ENCODE data around the gene RANGAP1.

The RANGAP1 gene

DNA sequence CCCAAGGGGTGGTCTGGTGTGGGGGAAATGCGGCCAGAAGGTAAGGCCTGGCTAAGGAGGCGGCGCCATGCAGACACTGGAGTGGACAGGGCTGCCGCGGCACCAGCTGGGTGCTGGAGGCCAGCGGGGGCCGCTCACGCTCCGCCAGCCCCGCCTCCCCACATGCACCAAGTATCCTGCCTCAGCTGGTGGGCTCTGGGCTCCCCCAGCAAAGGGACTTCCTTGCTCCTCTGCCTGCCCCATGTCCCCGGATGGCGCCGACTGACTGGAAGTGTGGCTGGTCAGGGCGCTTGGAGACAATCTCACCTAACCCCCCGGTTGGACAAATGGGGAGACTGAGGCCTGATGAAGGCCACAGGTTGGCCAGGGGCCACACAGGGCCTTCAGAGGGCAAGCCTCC is 37.7 kb downstream of the RANGAP1 start:
- H3K27me3 ChIP-seq (ENCODE audit: control insufficient read depth in 2 of 2, insufficient read depth in 2 of 2, low read length in 2 of 2), result no peaks in the 10 kb centered on the region
- H3K9me3 ChIP-seq (ENCODE audit: control insufficient read depth in 2 of 2, low read length in 2 of 2), result no peaks in the 10 kb centered on the region
- no peak overlapping the region for H3K9ac ChIP-seq (ENCODE audit: low read depth in 1 of 2, low read length in 2 of 2)
- no peak overlapping the region for H3K4me3 ChIP-seq (ENCODE audit: low read length in 2 of 2)
- peaks cover 57 to 68% of the 10 kb centered on the region in 2 donors for H3K36me3 ChIP-seq (ENCODE audit: control insufficient read depth in 2 of 2, insufficient read depth in 2 of 2, low read length in 2 of 2)
- no peak overlapping the region for H3K27ac ChIP-seq (ENCODE audit: low read depth in 2 of 2, low read length in 2 of 2)
- no peaks in the 10 kb centered on the region for H3K4me1 ChIP-seq (ENCODE audit: control insufficient read depth in 2 of 2, insufficient read depth in 2 of 2, low read length in 2 of 2)

DNA sequence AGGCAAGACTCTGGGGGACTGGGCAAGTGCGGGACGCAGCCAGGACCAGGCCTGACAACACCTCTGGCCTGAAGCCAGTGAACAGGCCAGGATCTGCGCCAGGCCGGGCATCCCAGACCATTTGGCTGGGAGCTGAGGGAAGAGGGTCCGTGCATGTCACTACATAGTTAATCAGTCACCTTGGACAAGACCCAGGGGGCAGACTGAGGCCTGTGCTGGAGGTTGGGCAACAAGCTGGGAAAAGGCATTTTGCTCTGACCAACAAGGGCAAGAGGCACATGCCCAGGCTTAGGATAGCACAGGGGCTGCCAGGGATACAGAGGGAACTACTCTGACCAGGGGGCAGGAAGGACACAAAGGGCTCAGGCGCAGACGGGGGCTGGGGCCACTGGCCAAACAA is 38.3 kb downstream of the RANGAP1 start:
- Histone ChIP-seq H3K4me1 (ENCODE audit: control insufficient read depth in 2 of 2, insufficient read depth in 2 of 2, low read length in 2 of 2) (no peaks in the 10 kb centered on the region), H3K9me3 (ENCODE audit: control insufficient read depth in 2 of 2, low read length in 2 of 2) (no peaks in the 10 kb centered on the region), H3K27me3 (ENCODE audit: control insufficient read depth in 2 of 2, insufficient read depth in 2 of 2, low read length in 2 of 2) (no peaks in the 10 kb centered on the region), H3K4me3 (ENCODE audit: low read length in 2 of 2) (no peak overlapping the region), H3K36me3 (ENCODE audit: control insufficient read depth in 2 of 2, insufficient read depth in 2 of 2, low read length in 2 of 2) (peaks cover 53 to 63% of the 10 kb centered on the region in 2 donors), H3K9ac (ENCODE audit: low read depth in 1 of 2, low read length in 2 of 2) (no peak overlapping the region), H3K27ac (ENCODE audit: low read depth in 2 of 2, low read length in 2 of 2) (no peak overlapping the region)

DNA sequence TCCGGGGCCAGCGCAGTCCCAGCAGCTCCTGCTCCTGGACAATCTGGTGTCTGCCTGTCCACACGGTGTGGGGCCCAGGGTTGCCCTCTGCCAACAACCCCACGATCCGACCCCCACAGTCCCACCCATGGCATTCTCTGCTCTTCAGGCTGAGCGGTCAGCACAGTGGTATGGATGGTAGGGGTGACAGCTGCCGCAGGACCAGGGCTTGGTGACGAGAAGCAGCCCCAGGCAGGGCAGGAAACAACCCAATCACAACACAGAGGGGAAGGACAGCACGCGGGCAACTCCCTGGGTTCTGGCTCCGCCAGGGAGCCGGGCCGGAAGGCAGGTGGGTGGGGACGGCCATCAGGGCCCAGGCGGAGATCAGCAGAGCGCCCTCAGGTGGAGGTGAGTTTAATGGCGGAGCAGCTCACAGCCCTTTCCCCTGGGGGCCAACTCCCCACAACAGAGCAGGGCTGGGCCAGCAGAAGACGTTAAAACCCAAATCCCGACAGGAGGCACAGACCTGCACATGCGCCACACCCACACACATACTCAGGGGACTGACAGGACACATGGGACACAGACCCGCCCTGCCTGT is 40.0 kb downstream of the RANGAP1 start:
- peaks cover 48 to 50% of the 10 kb centered on the region in 2 donors for H3K36me3 ChIP-seq (ENCODE audit: control insufficient read depth in 2 of 2, insufficient read depth in 2 of 2, low read length in 2 of 2)
- no peaks in the 10 kb centered on the region for H3K9me3 ChIP-seq (ENCODE audit: control insufficient read depth in 2 of 2, low read length in 2 of 2)
- no peaks in the 10 kb centered on the region for H3K27me3 ChIP-seq (ENCODE audit: control insufficient read depth in 2 of 2, insufficient read depth in 2 of 2, low read length in 2 of 2)
- no peaks in the 10 kb centered on the region for H3K4me1 ChIP-seq (ENCODE audit: control insufficient read depth in 2 of 2, insufficient read depth in 2 of 2, low read length in 2 of 2)
- H3K9ac ChIP-seq (ENCODE audit: low read depth in 1 of 2, low read length in 2 of 2), result no peak overlapping the region
- H3K4me3 ChIP-seq (ENCODE audit: low read length in 2 of 2), result no peak overlapping the region
- no peak overlapping the region for H3K27ac ChIP-seq (ENCODE audit: low read depth in 2 of 2, low read length in 2 of 2)

DNA sequence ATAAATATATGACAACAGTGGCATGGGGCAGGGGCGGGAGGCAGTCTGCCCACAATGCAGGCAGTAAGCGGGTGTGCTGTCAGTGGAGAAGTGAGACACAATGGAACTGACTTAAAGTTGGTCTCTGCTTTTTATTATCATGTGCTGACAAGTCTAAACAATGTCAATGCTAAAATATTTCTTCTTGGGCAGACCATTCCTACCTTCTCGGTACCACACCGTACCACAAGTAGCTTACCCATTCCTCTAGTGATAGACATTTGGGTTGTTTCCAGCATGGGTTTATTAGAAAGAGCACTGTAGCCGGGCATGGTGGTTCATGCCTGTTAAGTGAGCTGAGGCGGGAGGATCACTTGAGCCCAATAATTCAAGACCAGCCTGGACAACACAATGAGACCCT is 42.6 kb downstream of the RANGAP1 start:
- H3K36me3 ChIP-seq (ENCODE audit: control insufficient read depth in 2 of 2, insufficient read depth in 2 of 2, low read length in 2 of 2), result peaks cover 22 to 23% of the 10 kb centered on the region in 2 donors
- H3K27me3 ChIP-seq (ENCODE audit: control insufficient read depth in 2 of 2, insufficient read depth in 2 of 2, low read length in 2 of 2), result no peaks in the 10 kb centered on the region
- no peaks in the 10 kb centered on the region for H3K9me3 ChIP-seq (ENCODE audit: control insufficient read depth in 2 of 2, low read length in 2 of 2)
- H3K4me1 ChIP-seq (ENCODE audit: control insufficient read depth in 2 of 2, insufficient read depth in 2 of 2, low read length in 2 of 2), result no peaks in the 10 kb centered on the region
- no peak overlapping the region for H3K4me3 ChIP-seq (ENCODE audit: low read length in 2 of 2)
- no peak overlapping the region for H3K27ac ChIP-seq (ENCODE audit: low read depth in 2 of 2, low read length in 2 of 2)
- no peak overlapping the region for H3K9ac ChIP-seq (ENCODE audit: low read depth in 1 of 2, low read length in 2 of 2)

DNA sequence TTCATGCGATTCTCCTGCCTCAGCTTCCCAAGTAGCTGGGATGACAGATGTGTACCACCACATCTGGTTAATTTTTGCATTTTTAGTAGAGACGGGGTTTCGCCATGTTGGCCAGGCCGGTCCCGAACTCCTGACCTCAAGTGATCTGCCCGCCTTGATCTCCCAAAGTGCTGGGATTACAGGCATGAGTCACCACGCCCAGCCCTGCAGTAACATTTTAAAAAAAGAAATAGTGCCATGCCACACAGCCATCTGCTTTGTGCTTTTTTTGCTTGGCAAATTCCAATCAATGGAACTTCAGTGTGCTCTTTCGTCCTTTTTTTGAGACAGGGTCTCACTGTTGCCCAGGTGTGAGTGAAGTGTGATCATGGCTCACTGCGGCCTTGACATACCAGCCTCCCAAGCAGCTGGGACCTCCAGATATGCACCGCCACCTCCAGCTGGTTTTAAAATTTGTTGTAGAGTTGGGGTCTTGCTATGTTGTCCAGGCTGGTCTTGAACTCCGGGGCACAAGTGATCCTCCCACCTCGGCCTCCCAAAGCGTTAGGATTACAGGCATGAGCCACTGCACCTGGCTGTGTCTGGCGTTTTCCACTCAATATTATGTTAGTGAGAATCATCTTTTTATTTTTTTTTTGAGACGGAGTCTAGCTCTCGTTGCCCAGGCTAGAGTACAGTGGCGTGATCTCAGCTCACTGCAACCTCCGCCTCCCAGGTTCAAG is 43.4 kb downstream of the RANGAP1 start:
- H3K27ac ChIP-seq (ENCODE audit: low read depth in 2 of 2, low read length in 2 of 2), result no peak overlapping the region

DNA sequence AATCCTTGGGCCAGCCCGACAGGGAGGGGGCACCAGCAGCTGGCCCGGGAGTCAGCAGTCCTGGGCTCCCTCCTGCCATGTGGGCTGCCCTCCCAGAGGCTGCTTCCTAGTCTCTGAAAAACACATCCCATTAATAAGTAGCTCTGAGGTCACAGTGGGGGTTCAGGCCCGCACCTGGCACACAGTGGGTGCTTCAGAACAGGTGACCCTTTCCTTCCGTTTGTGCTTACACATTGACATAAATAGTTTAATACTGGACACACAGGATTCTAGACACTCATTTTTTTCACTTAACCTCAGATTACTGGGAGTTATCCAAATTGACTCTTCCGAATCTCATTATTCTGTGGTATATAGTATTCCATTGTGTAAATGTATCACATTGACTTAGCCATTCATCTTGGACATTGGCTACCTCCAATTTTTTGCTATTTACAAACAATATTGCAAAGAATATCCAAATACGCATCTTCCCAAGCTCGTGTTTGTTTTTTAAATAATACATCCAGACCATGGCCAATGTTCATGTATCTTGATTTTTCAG is 44.8 kb downstream of the RANGAP1 start:
- Histone ChIP-seq H3K4me1 (ENCODE audit: control insufficient read depth in 2 of 2, insufficient read depth in 2 of 2, low read length in 2 of 2) (peaks cover 10 to 11% of the 10 kb centered on the region in 2 donors), H3K27me3 (ENCODE audit: control insufficient read depth in 2 of 2, insufficient read depth in 2 of 2, low read length in 2 of 2) (no peaks in the 10 kb centered on the region), H3K4me3 (ENCODE audit: low read length in 2 of 2) (no peak overlapping the region), H3K9ac (ENCODE audit: low read depth in 1 of 2, low read length in 2 of 2) (no peak overlapping the region), H3K27ac (ENCODE audit: low read depth in 2 of 2, low read length in 2 of 2) (no peak overlapping the region), H3K9me3 (ENCODE audit: control insufficient read depth in 2 of 2, low read length in 2 of 2) (no peaks in the 10 kb centered on the region), H3K36me3 (ENCODE audit: control insufficient read depth in 2 of 2, insufficient read depth in 2 of 2, low read length in 2 of 2) (peaks cover 8% of the 10 kb centered on the region in 2 donors)

More for the DNA sequence above, 43.4 kb downstream of the RANGAP1 start:
- Histone ChIP-seq H3K4me1 (ENCODE audit: control insufficient read depth in 2 of 2, insufficient read depth in 2 of 2, low read length in 2 of 2) (peaks cover 2 to 4% of the 10 kb centered on the region in 2 donors), H3K9me3 (ENCODE audit: control insufficient read depth in 2 of 2, low read length in 2 of 2) (no peaks in the 10 kb centered on the region), H3K36me3 (ENCODE audit: control insufficient read depth in 2 of 2, insufficient read depth in 2 of 2, low read length in 2 of 2) (peaks cover 14 to 19% of the 10 kb centered on the region in 2 donors), H3K27me3 (ENCODE audit: control insufficient read depth in 2 of 2, insufficient read depth in 2 of 2, low read length in 2 of 2) (no peaks in the 10 kb centered on the region), H3K4me3 (ENCODE audit: low read length in 2 of 2) (no peak overlapping the region), H3K9ac (ENCODE audit: low read depth in 1 of 2, low read length in 2 of 2) (no peak overlapping the region)

DNA sequence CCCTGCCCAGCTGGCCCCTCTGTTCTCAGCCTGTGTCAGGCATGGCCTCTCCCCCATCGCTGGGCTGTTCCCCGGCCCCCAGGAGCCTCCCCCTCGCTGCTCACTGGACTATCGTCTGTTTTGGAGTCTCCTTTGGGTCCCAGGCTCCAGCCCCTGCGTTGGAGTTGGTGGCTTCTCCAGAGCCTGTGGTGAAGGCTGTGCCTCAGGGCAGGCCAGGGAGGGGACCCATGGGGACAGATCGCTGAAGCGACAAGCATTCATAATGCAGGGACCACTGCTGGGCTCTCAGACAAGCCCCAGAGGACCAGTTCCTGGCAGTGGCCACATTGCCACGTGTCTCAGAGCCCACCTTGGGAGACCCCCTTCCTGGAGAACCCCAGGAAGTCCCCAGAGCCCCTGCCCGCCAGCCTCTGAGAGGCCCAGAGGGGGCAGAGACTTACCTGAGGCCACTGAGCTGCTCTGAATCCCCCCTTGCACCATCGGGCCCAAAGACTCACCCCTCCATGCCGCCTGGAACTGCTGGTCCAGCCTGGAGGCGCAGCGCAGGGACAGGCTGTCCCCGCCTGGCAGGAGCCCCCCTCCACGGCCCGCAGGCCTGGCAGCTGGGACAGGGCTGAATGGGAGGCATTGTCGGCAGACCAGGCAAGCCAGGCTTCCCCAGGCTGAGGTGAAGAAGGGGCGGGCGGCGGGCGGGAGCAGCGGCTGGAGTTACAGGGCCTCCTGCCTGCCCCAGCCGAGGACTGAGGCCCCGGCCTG is 45.4 kb downstream of the RANGAP1 start, which contains the start of gene CHADL:
Gene CHADL (minus strand): TSS at position 555 of the 756 bp plus-strand sequence. CDS start 50 bp downstream, at position 505.
- Histone ChIP-seq H3K4me3 (ENCODE audit: low read length in 2 of 2) (no peak within 1 kb of the TSS), H3K9me3 (ENCODE audit: control insufficient read depth in 2 of 2, low read length in 2 of 2) (no peaks in the 10 kb centered on the region)

DNA sequence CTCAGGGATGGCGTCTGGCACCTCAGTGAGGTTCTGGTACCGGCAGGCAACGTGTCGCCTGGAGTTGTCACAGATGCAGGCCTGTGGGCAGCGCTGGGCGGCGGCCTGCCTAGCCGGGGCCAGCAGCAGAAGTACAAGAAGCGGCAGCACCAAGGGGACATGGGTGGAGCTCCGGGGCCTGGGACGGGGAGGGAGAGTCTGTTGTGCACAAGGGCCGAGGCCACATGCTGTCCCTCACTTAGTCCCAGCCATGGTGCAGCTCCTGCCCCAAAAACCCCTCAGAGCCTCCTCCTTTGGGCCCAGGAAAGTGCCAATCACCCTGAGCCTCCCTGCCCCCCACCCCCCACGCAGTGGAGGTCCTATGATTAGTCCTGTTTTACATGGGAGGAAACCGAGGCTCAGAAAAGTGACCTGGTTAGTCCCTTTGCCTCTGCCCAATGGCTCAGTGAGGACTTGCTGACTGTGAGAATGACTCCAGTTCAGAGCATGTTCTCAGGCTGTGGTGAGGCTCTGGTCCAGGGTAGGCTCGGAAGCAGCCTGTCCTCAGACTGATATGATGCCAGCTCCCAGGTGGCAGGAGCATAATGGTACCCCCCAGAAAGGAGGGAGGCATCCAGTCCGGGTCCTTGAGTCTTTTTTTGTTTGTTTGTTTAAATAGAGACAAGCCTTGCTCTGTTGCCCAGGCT is 46.4 kb downstream of the RANGAP1 start:
- no peaks in the 10 kb centered on the region for H3K36me3 ChIP-seq (ENCODE audit: control insufficient read depth in 2 of 2, insufficient read depth in 2 of 2, low read length in 2 of 2)
- no peak overlapping the region for H3K27ac ChIP-seq (ENCODE audit: low read depth in 2 of 2, low read length in 2 of 2)
- H3K9ac ChIP-seq (ENCODE audit: low read depth in 1 of 2, low read length in 2 of 2), result no peak overlapping the region
- peaks cover 10 to 11% of the 10 kb centered on the region in 2 donors for H3K4me1 ChIP-seq (ENCODE audit: control insufficient read depth in 2 of 2, insufficient read depth in 2 of 2, low read length in 2 of 2)
- H3K9me3 ChIP-seq (ENCODE audit: control insufficient read depth in 2 of 2, low read length in 2 of 2), result no peaks in the 10 kb centered on the region
- H3K27me3 ChIP-seq (ENCODE audit: control insufficient read depth in 2 of 2, insufficient read depth in 2 of 2, low read length in 2 of 2), result no peaks in the 10 kb centered on the region
- no peak overlapping the region for H3K4me3 ChIP-seq (ENCODE audit: low read length in 2 of 2)

More for the DNA sequence above, 45.4 kb downstream of the RANGAP1 start, which contains the start of gene CHADL:
- no peak within 1 kb of the TSS for H3K27ac ChIP-seq (ENCODE audit: low read depth in 2 of 2, low read length in 2 of 2)
- H3K4me1 ChIP-seq (ENCODE audit: control insufficient read depth in 2 of 2, insufficient read depth in 2 of 2, low read length in 2 of 2), result peaks cover 10 to 11% of the 10 kb centered on the region in 2 donors
- no peak within 1 kb of the TSS for H3K9ac ChIP-seq (ENCODE audit: low read depth in 1 of 2, low read length in 2 of 2)
- H3K27me3 ChIP-seq (ENCODE audit: control insufficient read depth in 2 of 2, insufficient read depth in 2 of 2, low read length in 2 of 2), result no peaks in the 10 kb centered on the region
- H3K36me3 ChIP-seq (ENCODE audit: control insufficient read depth in 2 of 2, insufficient read depth in 2 of 2, low read length in 2 of 2), result peaks cover 2 to 3% of the 10 kb centered on the region in 2 donors

DNA sequence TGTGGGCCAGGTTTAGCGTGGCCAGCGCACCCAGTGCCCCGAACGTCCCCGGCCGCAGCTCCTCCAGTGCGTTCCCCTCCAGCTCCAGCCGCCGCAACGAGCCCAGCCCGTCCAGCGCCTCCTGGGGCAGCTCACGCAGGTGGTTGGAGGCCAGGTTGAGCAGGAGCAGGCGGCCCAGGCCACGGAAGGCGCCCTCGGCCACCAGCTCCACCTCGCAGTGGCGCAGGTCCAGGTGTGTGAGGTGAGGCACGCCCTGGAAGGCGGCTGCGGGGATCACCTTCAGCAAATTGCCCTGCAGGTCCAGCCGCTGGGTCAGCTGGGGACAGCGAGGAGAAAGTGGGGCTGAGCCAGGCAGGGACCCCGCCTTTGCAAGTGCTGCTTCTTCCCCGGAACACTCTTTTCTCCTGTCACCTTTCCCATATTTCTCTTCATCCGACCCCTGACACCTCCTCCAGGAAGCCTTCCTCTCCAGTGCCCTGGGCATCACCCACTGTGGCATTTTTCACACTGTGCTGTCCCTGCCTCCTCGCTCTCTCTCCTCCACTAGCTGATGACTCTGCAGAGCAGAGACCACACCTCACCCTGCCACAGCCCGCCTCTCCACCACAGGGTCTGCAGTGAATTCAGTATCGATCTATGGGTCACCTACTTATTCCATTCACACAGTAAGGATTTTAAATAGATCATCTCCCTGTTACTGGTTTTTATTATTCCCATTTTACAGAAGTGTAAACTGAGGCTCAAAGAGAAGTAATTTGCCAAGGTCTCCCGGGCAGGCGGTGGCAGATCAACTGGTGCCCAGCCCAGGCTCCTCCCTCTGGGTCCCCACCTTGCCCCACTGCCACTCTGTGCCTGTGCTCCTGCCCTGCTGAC is 47.2 kb downstream of the RANGAP1 start:
- H3K9ac ChIP-seq (ENCODE audit: low read depth in 1 of 2, low read length in 2 of 2), result peak overlapping the region in 1 of 2 donors; percentile 64
- H3K4me3 ChIP-seq (ENCODE audit: low read length in 2 of 2), result no peak overlapping the region

More for the DNA sequence above, 47.2 kb downstream of the RANGAP1 start:
- Histone ChIP-seq H3K9me3 (ENCODE audit: control insufficient read depth in 2 of 2, low read length in 2 of 2) (no peaks in the 10 kb centered on the region), H3K27me3 (ENCODE audit: control insufficient read depth in 2 of 2, insufficient read depth in 2 of 2, low read length in 2 of 2) (no peaks in the 10 kb centered on the region), H3K27ac (ENCODE audit: low read depth in 2 of 2, low read length in 2 of 2) (no peak overlapping the region), H3K36me3 (ENCODE audit: control insufficient read depth in 2 of 2, insufficient read depth in 2 of 2, low read length in 2 of 2) (no peaks in the 10 kb centered on the region), H3K4me1 (ENCODE audit: control insufficient read depth in 2 of 2, insufficient read depth in 2 of 2, low read length in 2 of 2) (peaks cover 10 to 11% of the 10 kb centered on the region in 2 donors)
